Activated naive CD4-positive, alpha-beta T cell treated with Interleukin-2 at 50 U/mL for 16 hours (primary cell): Measurements from ENCODE around the gene SEL1L.
"Not testable (repeated sequence)": the region's sequence is repeated elsewhere in the genome, so short reads cannot be mapped to it uniquely, and the experiment has no call there.

Source experiments
- DNase-seq: peaks from one replicate; pipeline ENCODE4 v3.0.0-alpha.2; 2020

SEL1L gene

DNA sequence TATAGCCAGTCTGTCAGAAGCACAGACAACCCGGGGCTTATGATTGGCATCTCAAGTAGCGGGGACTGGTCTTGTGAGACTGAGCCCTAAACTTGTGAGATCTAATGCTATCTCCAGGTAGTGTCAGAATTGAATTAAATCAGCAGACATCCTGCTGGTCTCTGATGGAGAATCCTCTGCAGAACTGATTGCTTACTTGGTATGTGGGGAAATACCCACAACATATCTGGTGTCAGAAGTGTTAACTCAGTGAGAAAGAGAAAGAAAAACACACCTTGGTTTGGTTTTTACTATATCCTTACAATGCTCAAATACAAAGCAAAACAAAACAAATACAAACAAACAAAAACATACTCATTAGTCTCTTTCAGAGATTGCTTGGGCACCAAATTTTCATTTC is 10.0 kb downstream of the SEL1L start:
- DNase-seq, result no peak

DNA sequence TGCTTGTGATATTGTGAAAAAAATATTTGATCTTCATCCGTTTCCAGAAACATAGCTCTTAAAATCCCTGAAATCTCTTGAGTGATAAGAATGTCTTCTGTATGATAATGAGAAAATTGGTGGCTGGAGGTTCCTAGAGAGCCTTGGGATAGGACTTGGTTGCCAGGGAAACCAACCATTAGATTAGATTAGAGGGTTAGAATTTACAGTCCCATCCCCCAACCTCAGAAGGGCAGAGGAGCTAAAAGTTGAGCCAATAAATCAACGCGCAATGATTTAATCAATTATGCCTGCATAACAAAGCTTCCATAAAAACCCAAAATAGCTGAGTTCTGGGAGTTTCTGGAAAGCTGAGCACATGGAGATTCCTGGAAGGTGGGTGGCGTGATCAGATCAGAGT is 10.6 kb downstream of the SEL1L start:
- no peak for DNase-seq

DNA sequence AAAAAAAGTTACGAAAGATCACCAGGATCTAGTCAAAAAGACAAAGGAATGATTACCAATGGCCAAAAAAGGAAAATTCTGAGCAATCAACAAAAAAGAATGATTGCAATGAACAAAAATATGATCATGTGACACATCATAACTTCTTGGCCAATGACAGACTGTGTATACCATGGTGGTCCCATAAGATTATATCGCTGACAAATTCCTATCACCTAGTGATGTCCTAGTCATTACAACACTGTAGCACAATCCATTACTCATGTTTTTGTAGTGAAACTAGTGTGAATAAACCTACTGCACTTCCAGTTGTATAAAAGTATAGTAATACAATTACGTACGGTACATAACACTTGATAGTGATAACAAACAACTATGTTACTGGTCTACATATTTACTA is 12.3 kb downstream of the SEL1L start:
- no peak for DNase-seq

DNA sequence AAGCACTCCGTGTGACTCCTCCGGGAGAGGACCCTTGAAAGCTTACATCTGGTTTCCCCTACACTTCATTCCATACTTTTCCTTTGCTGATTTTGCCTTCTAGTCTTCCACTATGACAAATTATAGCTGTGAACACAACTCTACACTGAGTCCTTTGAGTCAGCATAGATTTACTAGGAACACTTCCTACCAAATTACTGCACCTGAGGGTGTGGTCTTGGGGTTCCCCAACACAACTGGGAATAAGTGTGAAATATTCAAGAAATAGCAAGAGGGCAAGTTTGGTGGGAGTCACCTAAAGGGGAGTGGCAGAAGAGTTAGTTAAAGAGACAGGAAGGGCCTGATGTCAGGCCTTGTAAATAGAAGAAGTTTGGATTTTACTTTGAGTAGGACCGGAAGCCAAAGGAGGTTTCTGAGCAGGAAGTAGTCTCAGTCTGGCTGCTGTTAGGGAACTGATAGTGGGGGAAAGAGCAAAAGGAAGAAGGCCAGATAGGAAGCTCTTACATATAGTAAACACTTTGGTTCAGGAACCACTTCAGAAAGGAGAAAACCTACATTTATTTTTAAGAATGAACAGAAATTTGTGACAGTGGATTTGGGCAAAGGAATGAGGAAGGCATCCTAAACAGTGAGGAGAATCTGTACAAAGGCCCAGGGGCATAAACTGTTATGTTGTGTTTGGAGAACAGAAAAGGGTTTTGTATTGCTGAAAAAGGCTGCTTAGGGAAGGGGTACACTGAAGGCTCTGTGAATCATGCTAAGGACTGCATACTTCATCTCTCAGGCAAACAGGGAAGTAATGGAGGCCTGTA is 14.2 kb downstream of the SEL1L start:
- no peak for DNase-seq

DNA sequence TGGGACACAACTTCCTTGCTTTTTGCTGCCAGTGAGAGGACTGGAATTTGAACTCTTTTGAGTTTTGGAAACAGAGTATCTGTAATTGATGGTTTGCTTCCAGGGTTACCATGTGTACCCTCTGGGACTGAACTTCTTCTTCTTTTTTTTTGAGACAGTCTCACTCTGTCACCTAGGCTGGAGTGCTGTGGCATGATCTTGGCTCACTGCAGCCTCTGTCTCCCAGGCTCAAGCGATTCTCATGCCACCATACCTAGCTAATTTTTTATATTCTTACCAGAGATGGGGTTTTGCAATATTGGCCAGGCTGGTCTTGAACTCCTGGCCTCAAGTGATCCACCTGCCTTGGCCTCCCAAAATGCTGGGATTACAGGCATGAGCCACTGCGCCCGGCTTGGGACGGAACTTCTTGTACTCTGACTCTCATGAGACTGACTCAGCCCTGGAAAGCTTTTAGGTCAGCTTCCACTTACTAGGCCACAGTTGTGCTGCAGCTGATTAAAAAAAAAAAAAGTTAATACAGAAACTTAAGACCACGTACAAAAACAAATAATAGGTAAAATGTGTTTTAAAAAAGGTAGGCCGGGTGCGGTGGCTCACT is 15.8 kb downstream of the SEL1L start:
- no peak for DNase-seq

DNA sequence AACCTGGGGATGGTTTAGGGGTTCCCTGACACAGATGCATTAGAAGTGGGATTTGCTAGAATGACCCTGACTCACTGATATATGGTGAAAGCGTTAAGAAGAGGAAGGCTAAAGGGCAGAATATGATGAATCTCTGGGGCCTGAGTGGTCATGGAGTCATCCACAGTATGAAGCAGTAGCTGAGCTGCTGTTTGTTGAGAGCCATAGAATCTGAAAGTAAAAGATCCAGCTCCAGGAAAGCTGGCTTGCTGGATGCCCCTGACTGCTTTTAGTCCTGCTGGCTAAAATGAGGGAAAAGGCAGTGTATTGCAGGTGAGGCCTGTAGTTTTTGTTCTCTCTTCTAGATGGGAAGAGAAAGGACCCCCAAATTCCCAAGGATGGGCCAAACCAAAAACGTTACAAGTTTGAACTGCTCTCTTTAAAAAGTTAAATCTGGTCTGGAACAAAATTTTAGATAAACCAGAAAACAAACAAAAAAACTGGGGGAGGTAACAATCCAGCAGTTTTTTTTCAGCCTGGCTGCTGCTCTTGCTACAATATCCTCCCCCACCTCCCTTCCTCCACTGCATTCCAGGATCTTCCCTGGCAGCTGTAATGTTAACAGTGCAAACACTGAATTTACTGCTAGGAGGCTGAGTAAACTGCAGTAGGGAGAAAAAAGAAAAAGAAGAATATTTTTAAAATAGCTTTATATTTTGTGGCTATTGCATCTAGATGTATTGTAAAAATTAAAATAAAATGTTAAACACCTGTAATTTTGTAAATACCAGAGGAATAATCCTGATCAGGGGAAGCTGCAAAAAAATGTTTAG is 16.5 kb downstream of the SEL1L start:
- DNase-seq, result no peak

DNA sequence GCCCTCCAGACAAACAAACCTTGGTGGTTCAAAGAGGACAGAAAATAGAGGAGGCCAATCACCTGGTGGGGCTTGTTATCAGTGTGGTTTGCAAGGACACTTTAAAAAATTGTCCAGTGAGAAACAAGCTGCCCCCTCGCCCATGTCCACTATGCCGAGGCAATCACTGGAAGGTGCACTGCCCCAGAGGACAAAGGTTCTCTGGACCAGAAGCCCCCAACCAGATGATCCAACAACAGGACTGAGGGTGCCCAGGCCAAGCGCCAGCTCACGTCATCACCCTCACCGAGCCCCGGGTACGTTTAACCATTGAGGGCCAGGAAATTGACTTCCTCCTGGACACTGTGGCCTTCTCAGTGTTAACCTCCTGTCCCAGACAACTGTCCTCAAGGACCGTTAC is 17.7 kb downstream of the SEL1L start:
- DNase-seq, result not testable (repeated sequence)

DNA sequence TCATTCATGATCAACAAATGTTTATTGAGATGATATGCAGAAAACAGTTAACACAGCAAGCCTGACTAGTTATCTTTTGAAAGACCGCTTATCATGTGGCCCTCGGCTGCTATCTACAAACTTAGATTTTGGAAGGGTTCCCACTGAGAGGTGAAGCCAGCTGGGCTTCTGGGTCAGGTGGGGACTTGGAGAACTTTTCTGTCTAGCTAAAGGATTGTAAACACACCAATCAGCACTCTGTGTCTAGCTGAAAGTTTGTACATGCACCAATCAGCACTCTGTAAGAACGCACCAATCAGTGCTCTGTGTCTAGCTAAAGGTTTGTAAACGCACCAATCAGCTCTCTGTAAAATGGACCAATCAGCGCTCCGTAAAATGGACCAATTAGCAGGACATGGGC is 20.8 kb downstream of the SEL1L start:
- not testable (repeated sequence) for DNase-seq

DNA sequence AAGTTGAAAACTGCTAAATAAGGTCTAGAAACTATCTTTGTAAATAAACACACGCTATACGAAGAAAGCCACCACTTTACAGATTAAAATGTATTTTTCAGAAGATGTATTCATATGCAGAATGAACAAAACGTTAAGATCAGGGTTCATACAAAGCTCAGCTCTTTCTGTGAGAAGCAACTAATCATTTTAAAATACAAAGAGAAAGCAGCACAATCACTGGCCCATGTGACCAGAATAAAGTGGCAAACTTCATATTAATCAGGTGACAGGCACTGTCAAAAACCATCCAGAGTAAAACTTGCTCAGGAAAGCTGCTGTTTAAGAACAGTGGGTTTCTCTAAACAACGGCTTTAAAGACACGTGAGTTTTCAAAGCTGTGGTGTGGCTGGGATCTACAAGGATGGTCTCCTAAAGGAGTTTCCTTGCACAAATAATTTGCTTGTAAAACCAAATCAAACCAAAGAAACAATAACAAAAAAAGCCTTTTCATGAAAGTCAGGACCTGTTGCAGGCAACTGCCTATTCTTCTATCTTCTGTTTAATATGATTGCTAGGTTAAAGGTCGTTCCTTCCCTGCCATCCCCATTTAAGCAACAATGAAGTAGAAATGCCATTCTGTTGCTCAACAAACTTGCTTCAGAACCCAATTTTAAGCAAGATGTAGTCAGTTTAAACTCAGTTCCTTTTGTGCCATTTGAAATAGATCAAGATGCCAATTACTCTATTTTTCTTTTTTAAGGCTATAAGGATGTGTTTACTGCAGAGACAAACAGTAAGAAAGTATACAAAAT is 22.3 kb downstream of the SEL1L start:
- no peak for DNase-seq

DNA sequence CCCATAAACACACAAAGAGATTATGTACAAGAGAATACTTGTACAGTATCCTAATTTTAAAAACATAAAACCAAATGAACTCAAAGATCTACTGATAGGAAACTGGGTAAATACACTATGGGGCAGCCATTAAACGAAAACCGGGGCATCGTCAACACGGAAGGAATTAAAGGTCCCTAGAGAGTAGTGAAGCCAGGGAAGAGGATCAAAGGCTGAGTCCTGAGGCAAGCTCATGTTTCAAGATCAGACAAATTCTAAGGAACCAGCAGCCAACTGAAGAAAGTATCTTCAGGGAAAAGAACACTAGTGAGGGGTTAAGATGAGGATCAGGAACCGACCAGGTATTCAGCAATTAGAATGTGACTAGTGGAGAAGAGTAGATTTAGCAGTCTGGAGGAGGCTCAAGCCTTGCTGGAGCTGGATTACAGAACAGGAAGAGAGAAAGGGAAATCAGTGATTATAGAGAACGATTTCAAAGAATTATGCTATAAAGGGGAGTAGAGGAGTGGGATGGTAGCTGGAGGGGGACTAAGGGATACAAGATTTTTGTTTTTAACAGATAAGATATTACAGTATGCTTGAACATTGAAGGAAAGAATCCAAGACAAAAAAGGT is 23.7 kb downstream of the SEL1L start:
- no peak for DNase-seq

DNA sequence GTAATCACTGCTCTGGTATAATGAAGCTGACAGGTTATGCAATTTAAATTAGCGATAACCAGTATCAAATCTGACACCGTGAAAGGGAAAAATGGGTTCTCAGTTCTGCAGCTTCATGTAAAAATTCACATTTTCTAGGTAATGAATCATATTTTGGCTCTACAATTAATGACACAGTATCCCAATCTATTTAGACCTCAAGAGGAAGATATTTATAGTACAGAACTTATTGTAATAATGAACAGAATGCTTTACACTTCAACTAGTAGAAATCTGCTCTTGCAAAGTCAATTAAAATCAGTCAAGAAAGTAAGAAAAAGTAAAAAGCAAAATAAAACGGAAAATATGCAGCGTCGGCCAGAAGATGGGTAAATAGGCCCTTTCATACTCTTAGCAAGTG is 24.3 kb downstream of the SEL1L start:
- DNase-seq, result no peak

DNA sequence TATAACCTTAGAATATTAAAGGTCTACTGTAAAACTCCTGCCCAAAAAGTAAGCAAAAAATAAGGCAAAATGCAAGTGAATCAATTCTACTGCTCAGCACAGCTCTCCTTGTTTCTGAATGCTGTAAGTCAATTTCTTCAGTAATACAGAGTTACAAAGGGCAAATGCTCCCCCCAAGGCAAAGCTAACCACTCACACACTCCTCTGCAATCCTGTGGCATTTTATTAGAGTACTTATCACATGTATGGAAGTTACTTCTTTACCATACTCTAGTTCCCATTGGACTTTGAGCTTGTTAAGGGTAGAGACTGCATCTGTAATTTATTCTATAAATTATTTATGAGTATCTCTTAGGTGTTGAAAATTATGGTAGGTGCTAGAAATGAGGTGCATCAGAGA is 27.2 kb downstream of the SEL1L start:
- DNase-seq, result no peak

DNA sequence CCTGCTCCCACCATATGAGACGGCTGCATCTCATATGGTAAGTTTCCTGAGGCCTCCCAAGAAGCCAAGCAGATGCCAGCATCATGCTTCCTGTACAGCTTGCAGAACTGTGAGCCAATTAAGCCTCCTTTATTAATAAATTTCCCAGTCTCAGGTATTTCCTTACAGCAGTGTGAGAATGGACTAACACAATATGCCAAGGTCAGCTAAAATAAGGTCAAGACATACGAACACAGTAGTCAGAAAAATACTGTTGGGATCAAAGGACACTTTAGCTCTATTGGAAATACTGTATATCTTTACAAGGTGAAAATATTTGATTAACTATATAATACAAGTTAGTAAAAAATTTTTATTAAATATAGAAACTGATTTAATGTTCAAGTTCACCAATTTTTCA is 28.8 kb downstream of the SEL1L start:
- DNase-seq, result no peak

DNA sequence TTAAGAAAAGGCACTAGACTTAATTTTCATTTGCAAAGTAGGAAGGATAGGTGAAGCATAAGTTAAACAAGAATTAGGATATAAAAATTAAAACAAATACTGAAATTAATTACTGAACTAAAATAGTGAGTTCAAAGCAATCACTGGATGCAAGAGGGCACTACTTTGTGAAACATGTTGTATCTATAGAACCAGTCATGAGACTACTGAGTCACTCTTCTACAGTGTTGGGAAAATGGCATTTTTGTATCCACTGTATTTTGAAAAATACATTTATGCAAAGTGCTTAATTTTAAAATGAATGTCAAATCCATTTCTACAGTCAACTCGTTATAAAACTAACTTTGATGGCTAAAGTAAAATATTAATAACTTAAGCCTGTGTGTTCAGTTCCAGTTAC is 47.9 kb downstream of the SEL1L start:
- no peak for DNase-seq

DNA sequence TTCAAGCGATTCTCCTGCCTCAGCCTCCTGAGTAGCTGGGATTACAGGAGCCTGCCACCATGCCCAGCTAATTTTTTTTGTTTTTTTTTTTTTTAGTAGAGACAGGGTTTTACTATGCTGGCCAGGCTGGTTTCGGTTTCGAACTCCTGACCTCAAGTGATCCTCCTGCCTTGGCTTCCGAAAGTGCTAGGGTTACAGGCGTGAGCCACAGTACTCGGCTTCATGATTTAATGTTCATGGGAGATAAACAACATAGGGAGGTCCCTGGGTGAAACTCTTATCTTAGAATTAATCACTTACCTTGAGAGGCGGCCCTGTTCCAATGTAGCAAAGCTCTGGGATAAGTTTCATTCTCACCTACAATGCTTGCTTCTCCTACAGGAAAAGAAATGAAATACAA is 48.3 kb downstream of the SEL1L start:
- no peak for DNase-seq

DNA sequence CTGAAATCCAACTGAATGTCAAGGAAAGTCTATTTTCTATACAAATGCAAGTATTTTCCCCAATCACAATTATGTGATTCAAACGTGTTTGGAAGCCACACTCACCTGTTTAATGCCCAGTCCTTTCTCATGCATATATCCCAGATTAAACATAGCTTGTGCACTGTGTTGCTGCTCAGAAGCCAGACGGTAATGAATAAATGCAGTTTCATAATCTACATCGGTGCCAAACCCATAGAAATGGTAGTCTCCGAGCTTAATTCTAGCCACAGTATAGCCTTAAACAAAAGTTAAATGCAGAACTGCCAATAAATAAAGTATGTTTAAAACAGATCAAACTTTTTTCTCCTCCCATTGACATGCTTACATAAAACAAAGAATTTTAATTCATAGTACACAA is 49.5 kb downstream of the SEL1L start:
- no peak for DNase-seq

DNA sequence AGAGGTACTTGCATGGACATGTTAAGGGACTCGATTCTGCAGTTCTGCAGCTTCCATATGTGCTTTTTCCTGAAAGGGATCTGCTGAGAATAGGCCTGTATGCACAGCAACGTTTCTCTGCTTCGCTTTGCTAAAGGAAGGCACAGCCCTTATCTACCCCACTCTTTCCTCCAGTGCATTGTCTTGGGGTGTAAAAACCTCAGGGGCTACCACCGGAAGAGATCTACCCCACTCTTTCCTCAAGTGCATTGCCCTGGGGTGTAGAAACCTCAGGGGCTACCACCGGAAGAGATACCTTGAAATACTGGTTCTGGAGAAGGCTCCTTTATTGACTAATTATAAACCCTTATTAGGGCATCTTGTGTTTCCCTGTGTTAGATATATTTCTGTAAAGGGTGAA is 52.9 kb downstream of the SEL1L start:
- DNase-seq, result no peak

DNA sequence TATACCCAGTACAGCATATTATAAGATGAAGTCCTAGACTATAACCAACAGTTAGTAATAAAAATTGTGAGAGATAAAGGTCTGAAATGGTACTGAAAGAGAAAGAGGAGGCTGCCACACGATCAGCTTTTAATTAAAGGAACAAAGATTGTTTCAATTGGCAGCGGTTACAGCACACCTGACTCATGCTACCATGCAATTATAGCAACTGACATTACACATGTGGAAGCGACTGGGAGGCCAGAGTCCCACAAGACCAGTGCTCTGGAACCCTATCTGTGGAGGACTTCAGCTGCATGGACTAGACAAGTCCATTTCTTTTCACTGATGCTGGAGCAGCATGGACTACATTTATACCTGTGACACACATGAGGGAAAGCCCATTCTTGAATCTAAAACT is 55.2 kb downstream of the SEL1L start:
- DNase-seq, result no peak

DNA sequence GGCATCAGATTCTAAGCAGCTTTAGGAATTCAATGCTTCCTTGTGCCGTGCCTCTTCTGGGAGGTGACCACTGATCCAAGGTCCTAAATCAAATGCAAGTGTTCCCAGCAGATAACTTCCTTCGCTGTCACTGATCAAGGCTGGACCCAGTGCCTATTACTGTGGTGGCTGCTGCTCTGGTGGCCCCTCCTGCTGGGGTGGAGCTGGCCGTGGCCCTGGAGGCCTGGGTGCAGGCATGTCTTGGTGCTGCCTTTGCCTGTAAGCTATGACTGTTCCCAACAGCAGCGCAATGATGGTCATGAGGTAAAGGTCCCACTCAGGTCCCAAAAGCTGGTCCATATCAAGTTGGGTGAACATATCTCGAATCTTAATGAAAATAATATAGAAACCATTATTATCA is 56.8 kb downstream of the SEL1L start:
- no peak for DNase-seq

DNA sequence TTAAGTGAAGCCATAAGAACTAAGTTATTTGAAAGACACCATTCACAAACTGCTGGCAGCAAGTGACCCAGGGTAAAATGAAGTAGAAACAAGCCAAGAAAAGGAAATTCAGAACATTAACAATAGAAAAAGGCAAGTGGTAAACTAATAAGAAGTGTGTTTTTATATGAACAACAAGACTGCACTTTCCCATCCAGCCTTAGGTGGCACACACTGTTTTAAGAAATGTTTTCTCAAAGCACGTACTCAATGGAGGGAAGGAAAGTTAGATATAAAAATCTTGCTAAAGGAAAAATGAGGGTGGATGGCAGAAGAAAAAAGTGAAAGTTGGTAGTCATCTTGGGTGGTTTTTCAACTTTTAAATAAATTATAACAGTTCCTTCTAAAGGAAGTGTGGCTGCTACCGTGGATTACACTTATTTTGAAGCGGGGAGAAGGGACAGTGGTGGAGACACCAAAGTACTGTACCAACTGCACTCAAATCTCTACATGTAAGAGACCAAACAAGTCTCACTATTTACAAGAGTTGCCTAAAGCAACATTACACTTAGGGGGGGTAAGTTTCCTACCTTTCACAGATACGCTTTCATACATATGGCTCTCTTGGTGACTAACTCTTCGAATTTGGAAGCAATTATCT is 58.8 kb downstream of the SEL1L start:
- DNase-seq, result no peak

DNA sequence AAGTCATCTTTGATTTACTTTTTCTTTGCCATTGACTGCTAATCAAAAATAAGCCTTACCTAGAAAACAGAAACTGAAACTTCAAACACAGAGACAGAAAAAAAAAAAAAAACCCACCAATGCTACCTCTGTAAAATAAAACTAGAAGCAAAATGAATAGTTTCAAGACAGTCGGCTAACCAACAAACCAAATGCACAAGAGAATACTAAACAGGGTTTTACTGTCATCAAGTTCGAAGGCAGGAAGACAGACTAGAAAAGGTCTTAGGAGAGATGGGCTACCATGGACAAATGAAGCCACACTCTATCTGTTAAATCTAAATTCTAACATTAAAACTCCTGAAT is 59.5 kb downstream of the SEL1L start:
- no peak for DNase-seq

DNA sequence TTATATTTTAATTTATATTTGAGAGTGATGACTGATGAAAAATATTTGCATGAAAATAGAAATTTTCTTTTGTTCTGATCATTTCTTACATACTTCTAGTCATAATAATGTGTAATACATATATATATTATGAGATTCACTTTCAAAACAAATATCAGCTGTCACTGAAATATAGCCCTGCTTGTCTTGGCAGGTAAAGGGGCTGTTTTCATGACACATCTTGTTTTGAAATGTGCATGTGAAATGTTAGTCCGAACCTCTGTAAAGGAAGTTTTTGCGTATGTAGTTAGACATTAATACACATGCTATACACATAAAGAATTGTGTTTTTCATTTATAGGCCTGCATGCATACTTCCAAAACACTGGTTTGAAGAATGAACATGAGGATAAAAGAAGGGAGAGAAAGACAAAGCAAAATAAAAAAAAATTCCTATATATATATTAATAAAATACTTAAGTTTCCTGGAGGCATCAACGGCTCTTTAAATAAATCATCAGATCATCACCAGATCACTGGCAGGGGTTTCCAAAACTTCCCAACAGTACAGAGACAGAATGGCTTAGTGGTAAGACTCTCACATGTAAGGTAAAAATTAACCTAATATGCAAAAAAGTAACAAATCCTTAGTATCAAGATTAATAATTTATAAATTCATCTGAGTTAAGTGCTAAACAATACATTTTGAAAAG is 60.1 kb downstream of the SEL1L start:
- DNase-seq, result no peak
